Type B pancreatic cell (in vitro differentiated cells): Measurements from ENCODE around the gene SEMA7A. TPM values are rescaled to one million over a fixed set of nuclear protein-coding genes. Genes with fewer than 3 reads are reported as not detected.

Experiments used
- DNase-seq: peaks from one replicate; pipeline ENCODE4 v3.0.0; 2021; ENCODE audit warnings: mixed read lengths; ENCODE audit not compliant: unreplicated experiment; ENCODE audit errors: extremely low spot score
- H3K27ac Mint-ChIP-seq: 2 replicates; pipeline ENCODE4 v1.8.0; 2021; ENCODE audit warnings: mild to moderate bottlenecking, mixed read lengths
- H3K27me3 Mint-ChIP-seq: 2 replicates; pipeline ENCODE4 v1.8.0; 2021; ENCODE audit warnings: mixed read lengths
- H3K36me3 Mint-ChIP-seq: 2 replicates; pipeline ENCODE4 v1.8.0; 2021; ENCODE audit warnings: mixed read lengths
- H3K4me1 Mint-ChIP-seq: one replicate; pipeline ENCODE4 v1.8.0; 2021; ENCODE audit warnings: mixed read lengths; ENCODE audit not compliant: unreplicated experiment
- H3K4me3 Mint-ChIP-seq: 2 replicates; pipeline ENCODE4 v1.8.0; 2021; ENCODE audit warnings: mild to moderate bottlenecking, mixed read lengths
- H3K9me3 Mint-ChIP-seq: 2 replicates; pipeline ENCODE4 v1.8.0; 2021; ENCODE audit warnings: mixed read lengths
- CTCF ChIP-seq: fragments of 200-600 bp; sonication (generic); conservative IDR thresholded peaks from 2 replicates; pipeline ENCODE4 v1.5.0; 2021; ENCODE audit warnings: antibody characterized with exemption, mild to moderate bottlenecking
- total RNA-seq: library from RNA; stranded (reverse); gene quantifications from 2 replicates; pipeline ENCODE4 v1.2.1, GENCODE V29; 2021; ENCODE audit warnings: low replicate concordance

Gene SEMA7A
- total RNA-seq, 1 donor from 2014 or later: 6.3 TPM

DNA sequence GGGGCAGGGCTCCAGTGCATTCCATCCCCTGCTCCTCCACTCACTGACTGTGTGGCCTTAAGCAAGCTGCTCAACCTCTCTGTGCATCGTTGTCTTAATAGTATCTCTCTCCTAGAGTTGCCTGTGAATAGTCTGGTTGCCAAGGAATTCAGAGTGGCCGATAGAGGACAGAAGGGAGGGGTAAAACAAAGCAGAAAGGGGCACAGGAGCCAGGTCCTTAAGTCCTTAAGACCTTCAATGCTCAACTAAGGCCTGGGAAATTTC, 52.6 kb downstream of the SEMA7A start:
- H3K4me1 Mint-ChIP-seq: peaks cover 13% of the 10 kb centered on the region
- H3K27me3 Mint-ChIP-seq: no peaks in the 10 kb centered on the region
- no peak for TF ChIP-seq CTCF
- no peaks in the 10 kb centered on the region for H3K9me3 Mint-ChIP-seq
- peak overlapping the region; percentile 87 for H3K27ac Mint-ChIP-seq
- DNase-seq: no peak
- H3K36me3 Mint-ChIP-seq: no peaks in the 10 kb centered on the region
- H3K4me3 Mint-ChIP-seq: no peak overlapping the region

- Mint-ChIP-seq H3K36me3 (no peaks in the 10 kb centered on the region), H3K9me3 (no peaks in the 10 kb centered on the region), H3K4me3 (no peak overlapping the region), H3K27me3 (no peaks in the 10 kb centered on the region), H3K4me1 (peaks cover 8% of the 10 kb centered on the region), H3K27ac (peak overlapping the region; percentile 87)
- TF ChIP-seq CTCF: no peak
- no peak for DNase-seq
These were observed 53.2 kb downstream of the SEMA7A start for GRCh38 chr15:74380361-74381189.

DNA sequence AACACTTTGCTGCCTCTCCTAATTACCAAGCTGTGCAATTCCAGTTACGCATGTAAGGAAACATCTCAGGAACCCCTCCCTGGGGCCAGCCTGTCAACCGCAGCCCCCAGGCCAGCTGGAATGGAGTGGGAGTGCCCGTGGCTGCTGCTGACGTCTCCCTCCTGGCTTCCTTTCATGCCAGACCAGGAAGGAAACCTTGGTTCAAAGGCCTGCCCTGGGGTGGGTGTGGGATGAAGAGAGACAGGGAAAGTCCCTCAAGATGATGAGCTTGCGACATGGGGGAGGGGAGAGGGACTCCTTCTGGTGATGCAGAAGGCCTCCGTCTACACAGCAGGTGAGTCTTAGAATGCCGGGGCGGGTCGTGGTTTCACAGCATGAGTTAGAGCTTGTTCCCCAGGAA, 54.9 kb downstream of the SEMA7A start:
- Mint-ChIP-seq H3K27ac (peak overlapping the region; percentile 99), H3K27me3 (no peaks in the 10 kb centered on the region), H3K4me1 (peaks cover 11% of the 10 kb centered on the region), H3K36me3 (no peaks in the 10 kb centered on the region), H3K4me3 (peak overlapping the region; percentile 65), H3K9me3 (no peaks in the 10 kb centered on the region)
- no peak for DNase-seq
- no peak for TF ChIP-seq CTCF

DNA sequence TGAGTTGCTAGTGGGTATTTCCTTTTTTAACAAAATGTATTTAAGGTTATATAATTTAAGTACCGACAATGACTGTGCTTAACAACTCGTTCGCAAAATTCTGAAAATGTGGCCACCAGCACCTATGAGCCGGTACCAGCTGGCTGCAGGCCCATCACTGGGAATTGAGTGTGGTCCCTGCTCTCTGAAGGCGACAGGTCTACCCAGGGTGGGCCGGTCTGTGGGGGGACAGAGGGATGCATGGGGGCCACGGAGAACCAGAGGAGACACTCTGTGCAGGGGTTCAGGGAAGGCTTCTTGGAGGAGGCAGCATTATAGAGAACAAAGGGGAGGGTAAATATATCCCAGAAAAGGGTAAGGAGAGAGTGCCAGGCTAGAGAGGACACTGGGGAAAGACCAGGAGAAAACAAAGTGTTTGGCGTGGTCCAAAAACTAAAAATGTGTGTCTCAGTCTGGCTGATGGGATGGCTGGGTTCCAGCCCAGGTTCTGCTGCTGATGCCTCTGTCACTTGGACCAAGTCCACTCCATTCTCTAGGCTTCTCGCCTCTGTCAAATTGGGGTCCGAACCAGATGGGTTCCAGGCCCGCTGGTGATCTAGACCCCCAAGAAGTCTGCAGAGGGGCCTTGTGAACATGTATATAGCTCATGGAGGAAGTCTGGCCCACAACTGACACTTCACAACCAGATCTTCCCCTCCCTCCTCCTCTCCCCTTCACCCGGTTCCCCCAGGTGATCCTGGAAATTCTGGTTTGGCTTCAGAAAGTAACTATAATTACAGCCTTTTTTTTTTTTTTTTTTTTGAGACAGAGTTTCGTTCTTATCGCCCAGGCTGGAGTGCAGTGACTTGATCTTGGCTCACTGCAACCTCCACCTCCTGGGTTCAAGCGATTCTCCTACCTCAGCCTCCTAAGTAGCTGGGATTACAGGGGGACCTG, 55.7 kb downstream of the SEMA7A start:
- no peak for DNase-seq
- Mint-ChIP-seq H3K27me3 (no peaks in the 10 kb centered on the region), H3K27ac (peak overlapping the region; percentile 99), H3K4me3 (peak overlapping the region; percentile 65), H3K36me3 (no peaks in the 10 kb centered on the region), H3K4me1 (peaks cover 9% of the 10 kb centered on the region), H3K9me3 (no peaks in the 10 kb centered on the region)
- TF ChIP-seq CTCF: no peak

DNA sequence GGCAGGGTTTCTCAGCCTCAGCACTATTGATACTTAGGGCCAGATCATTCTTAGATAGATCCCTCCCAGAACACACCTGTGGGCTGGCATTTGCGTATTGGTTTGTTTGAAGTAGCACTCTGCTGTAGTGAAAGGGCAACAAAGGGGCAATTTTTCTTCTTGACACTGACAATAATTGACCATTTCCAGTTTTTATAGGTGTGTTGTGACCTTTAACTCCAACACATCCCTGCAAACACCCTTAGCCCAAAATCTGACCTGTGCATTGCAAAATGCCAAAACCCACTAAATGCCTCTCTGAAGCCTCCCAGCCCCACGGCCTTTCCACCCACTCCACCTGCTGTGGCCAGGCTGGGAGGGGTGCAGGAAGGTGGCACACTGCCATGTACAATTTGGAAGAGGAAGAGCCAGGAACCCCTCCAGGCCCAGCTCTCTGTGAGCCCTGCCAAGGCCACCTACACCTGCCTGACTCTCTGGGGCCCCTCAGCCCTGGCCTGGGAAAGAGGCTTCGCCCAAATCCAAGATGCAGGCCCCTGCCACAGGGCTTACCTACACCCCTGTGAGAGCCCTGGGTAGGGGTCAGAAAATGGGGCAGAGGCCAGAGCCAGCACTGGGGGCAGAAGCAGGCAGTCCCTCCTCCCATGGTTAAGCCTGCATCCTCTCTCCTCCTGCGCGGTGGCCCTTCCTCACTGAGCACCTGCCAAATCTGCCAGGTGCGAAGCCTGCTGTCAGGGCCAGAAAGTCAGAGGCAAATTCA, 56.8 kb downstream of the SEMA7A start:
- H3K27me3 Mint-ChIP-seq: peaks cover 2% of the 10 kb centered on the region
- no peaks in the 10 kb centered on the region for H3K9me3 Mint-ChIP-seq
- no peak for TF ChIP-seq CTCF
- DNase-seq: no peak
- no peak overlapping the region for H3K4me3 Mint-ChIP-seq
- no peaks in the 10 kb centered on the region for H3K36me3 Mint-ChIP-seq
- peak overlapping the region; percentile 59 for H3K27ac Mint-ChIP-seq
- H3K4me1 Mint-ChIP-seq: peaks cover 9% of the 10 kb centered on the region
